ENCODE measurements around the gene ABITRAM.

- TF ChIP-seq CTCF (IDR thresholded peaks at IDR 0.05), result no peak
- no peak for TF ChIP-seq POLR2AphosphoS5 (IDR thresholded peaks at IDR 0.05)
- TF ChIP-seq EP300 (IDR thresholded peaks at IDR 0.05; ENCODE audit: low read depth), result no peak
Observed at GRCh38 chr9:108889649-108890067, 44.5 kb upstream of the ABITRAM start.

Data from transverse colon (tissue), 4 donors.